AG04449 (cell line): ENCODE data around the gene CFAP100.
A peak's percentile ranks its signal among the peaks of the same experiment; 100 is the strongest.

ENCODE experiments used
- CTCF ChIA-PET: fragments of 350-600 bp; formaldehyde crosslinking; extraction: SDS; loops from one replicate; lab custom pipeline; 2021; ENCODE audit warnings: antibody characterized with exemption; lab: Yijun Ruan, JAX
- POLR2A ChIA-PET: fragments of 400-600, 350-600 bp; formaldehyde crosslinking; extraction: SDS; loops from one replicate; lab custom pipeline; 2020; ENCODE audit warnings: antibody characterized with exemption, inconsistent platforms; lab: Yijun Ruan, JAX
- DNase-seq: peaks from one replicate; pipeline ENCODE4 v3.0.0-alpha.2; 2010; ENCODE audit warnings: low read depth, low spot score
- H3K4me3 ChIP-seq: 2 replicates; pipeline ENCODE4 v1.5.1; 2011; ENCODE audit warnings: low read depth, mild to moderate bottlenecking, control low read depth, low read length
- CTCF ChIP-seq: IDR thresholded peaks from one replicate; pipeline ENCODE4 v1.5.1; 2011; ENCODE audit warnings: mild to moderate bottlenecking, moderate library complexity, low read length, control low read depth, inconsistent platforms; ENCODE audit not compliant: insufficient read depth; ENCODE audit errors: missing control alignments

CFAP100 gene

DNA sequence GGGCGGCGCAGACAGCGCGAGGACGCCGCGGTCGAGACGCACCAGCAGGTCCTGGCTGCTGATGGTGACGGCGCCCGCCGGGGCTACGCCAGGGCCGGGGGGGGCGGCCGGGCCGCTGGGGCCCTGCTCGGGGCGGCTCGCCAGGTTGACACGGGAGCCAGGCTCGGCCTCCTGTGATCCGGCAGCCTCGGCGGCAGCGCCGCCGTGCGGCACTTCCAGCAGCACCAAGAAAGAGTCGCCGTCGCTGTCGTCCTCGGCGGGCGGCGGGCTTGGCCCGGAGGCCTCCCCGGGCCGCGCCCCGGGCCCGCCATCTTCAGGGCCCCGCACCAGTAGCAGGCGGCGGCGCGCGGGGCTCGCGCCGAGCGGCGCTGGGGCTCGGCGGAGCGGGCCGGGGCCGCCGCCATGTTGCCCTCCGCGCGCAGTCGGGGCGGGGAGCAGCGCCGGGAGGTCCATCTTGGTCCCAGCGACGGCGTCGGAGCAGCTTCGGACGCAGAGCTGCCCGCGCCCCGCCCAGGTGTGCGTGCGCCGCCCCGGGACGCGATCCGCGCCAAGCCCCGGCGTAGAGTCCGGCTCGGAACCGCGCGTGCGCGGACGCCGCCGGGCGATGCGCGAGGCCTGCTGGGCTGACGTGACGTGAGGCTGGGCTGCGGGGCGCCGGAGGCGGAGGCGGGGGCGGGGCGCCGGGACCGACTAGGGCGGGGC is 80.9 kb downstream of the CFAP100 start, which contains the start of gene ZXDC:
Gene ZXDC (minus strand): TSS at position 479 of the 702 bp plus-strand sequence. CDS start 26 bp downstream, at position 453.
- peak; percentile 24 for DNase-seq
- TF ChIP-seq CTCF = peak; percentile 64
- peak within 1 kb of the TSS; percentile 81 for H3K4me3 ChIP-seq
- ChIA-PET POLR2A (interaction anchor here (0.6 kb wide), 1 partner anchor 147 kb away, joined by 3 read pairs; no protein-coding TSS in a partner anchor), CTCF (interaction anchor here (0.6 to 2.4 kb wide), 9 partner anchors 23 to 1069 kb away, joined by 3 to 7 read pairs (median 3); no protein-coding TSS in a partner anchor)

DNA sequence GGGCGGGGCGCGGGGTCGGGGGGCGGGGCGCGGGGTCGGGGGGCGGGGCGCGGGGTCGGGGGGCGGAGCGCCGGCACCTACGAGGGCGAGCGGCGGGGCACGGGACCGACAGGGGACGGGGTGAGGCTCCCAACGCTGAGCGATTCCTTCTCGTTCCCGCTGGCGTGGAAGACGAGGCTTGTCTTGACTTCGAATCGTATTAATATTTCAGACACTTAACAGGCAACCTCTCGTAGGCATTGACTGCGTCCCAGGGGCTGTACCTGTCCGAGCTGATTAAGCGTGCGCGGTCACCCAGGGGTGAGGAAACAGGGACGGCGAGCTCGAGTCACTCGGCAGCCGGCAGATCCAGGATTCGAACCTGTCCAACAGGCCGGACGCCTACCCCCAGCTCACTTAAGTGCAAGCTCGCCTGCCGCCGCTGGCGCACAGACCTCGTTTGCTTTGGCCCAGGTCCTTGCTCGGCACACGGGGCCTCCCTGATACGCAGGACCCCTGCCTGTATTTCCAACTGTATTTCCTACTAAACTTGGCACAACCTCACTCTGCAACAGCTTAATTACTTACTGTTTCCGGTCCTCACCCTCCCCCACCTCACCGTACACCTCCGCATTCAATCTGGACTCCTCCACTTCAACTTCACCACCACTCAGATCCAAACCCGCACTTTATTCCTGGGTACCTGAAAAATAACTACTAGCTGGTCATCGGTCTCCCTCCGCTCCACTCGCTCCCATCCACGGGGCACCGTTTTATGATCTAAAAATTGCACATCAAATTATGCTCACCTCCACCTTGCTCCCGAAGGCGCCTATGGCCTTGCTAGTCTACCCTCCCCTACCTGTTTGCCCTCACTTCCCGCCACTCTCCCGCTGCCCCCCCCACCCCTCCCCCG is 81.7 kb downstream of the CFAP100 start:
- CTCF ChIA-PET = interaction anchor here (0.6 to 2.4 kb wide), 6 partner anchors 23 to 1068 kb away, joined by 3 to 7 read pairs (median 4); no protein-coding TSS in a partner anchor
- H3K4me3 ChIP-seq = peak overlapping the region; percentile 81
- POLR2A ChIA-PET = no interaction called here
- no peak for DNase-seq
- no peak for TF ChIP-seq CTCF

DNA sequence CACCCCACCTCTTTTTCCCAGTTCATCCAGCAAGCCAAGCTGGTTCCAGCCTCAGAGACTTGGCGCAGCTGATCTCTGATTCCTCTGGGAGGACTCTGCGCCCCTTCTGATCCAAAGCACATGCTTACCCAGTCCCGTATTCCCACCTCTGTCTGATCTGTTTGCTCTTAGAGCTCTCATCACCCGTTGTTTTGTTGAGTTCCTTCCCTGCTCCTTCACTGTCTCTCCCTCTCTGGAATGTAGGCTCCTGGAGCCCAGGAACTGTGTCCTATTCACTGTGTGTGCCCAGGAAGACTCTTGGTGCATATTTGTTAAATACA is 82.3 kb downstream of the CFAP100 start:
- CTCF ChIA-PET = interaction anchor here (1.3 kb wide), 1 partner anchor 1068 kb away, joined by 4 read pairs; no protein-coding TSS in a partner anchor
- DNase-seq = no peak
- POLR2A ChIA-PET = no interaction called here
- no peak overlapping the region for H3K4me3 ChIP-seq
- TF ChIP-seq CTCF = no peak

DNA sequence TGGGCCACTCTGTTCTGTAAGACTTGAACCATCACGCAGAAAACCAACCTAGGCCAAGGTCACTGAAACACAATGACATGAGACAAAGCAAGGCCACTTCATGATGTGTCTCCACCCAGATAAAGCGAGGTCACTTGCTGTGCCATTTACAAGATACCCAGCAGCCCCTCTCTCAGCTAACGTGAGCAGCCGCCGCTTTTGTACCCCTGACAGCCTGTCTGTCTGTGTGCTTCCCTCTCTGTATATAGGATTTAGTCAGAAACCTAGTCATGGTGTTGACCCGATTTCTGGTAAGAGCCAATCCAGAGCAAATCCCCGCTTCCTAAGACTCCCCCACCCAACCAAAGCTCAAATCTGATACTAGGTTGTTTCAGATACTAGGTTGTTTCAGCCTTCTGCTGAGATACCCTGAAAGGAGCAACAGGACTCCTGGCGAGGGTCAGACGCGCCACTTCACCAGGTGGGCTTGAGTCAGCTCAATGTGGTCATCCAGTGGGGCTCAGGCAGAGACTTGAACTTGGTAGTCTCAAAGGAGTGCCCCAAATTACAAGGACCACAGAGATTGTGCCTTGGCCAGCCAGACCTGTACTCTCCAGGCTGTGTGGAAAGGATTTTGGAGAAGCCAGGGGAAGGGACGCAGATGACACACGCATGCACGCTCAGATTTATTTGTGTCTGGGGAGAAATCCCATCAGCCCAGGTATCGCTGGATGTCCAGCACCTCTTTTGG is 84.0 kb downstream of the CFAP100 start:
- H3K4me3 ChIP-seq = no peak overlapping the region
- CTCF ChIA-PET = no interaction called here
- no peak for DNase-seq
- no peak for TF ChIP-seq CTCF
- POLR2A ChIA-PET = no interaction called here

- POLR2A ChIA-PET = no interaction called here
- H3K4me3 ChIP-seq = no peak overlapping the region
- CTCF ChIA-PET = no interaction called here
- DNase-seq = no peak
- TF ChIP-seq CTCF = no peak
These were observed 84.9 kb downstream of the CFAP100 start for GRCh38 chr3:126479642-126480041.
